Panc1 (cell line): ENCODE measurements around the gene COL6A5. TPM values are rescaled to one million over a fixed set of nuclear protein-coding genes. Genes with fewer than 3 reads are reported as not detected.
"Not testable (repeated sequence)": the region's sequence is repeated elsewhere in the genome, so short reads cannot be mapped to it uniquely, and the experiment has no call there.

Experiments
- ATAC-seq: fragments of 200-7000 bp; cut with Tn5 transposase; 2 replicates; pipeline ENCODE4 v1.9.1; 2020; ENCODE audit warnings: mild to moderate bottlenecking, moderate library complexity
- BruUV-seq: library from RNA; stranded (reverse); fragments of 400-500 nt; replicated peaks from 2 replicates; lab custom pipeline; 2021; lab: Mats Ljungman, UMichigan
- CTCF ChIA-PET: fragments of 300-600 bp; sonication (Branson Sonifier 250); formaldehyde crosslinking; loops from one replicate; lab custom pipeline; 2022; ENCODE audit warnings: antibody characterized with exemption; lab: Charles Lee
- POLR2A ChIA-PET: fragments of 300-600 bp; sonication (Branson Sonifier 250); formaldehyde crosslinking; loops from one replicate; lab custom pipeline; 2022; ENCODE audit warnings: antibody characterized with exemption; lab: Charles Lee
- DNase-seq: peaks from one replicate; pipeline ENCODE4 v3.0.0-alpha.2; 2010; ENCODE audit warnings: low read depth, low spot score
- H3K27ac ChIP-seq: 2 replicates; pipeline ENCODE4 v1.5.1; 2011; ENCODE audit warnings: mild to moderate bottlenecking, low read length, inconsistent platforms
- H3K27me3 ChIP-seq: fragments of 200-500 bp; sonication (Bioruptor generic); 2 replicates; pipeline ENCODE4 v1.6.0; 2014; ENCODE audit warnings: low read length, inconsistent platforms; ENCODE audit not compliant: control insufficient read depth, insufficient read depth
- H3K36me3 ChIP-seq: fragments of 200-500 bp; sonication (Bioruptor generic); 2 replicates; pipeline ENCODE4 v1.5.1; 2014; ENCODE audit warnings: inconsistent platforms, mild to moderate bottlenecking, low read length, moderate library complexity; ENCODE audit not compliant: control insufficient read depth, insufficient read depth
- H3K4me1 ChIP-seq: 2 replicates; pipeline ENCODE4 v1.5.1; 2011; ENCODE audit warnings: inconsistent platforms, mild to moderate bottlenecking, low read length, moderate library complexity; ENCODE audit not compliant: control insufficient read depth, insufficient read depth
- H3K4me3 ChIP-seq, 2 experiments: 2 replicates each; pipeline ENCODE4 v1.5.1; 2011 to 2012; ENCODE audit warnings: low read depth in 2 of 2, low read length in 2 of 2, mild to moderate bottlenecking in 2 of 2, inconsistent platforms in 1 of 2, moderate library complexity in 1 of 2
- H3K9me3 ChIP-seq: fragments of 200-500 bp; sonication (Bioruptor generic); 2 replicates; pipeline ENCODE4 v1.5.1; 2014; ENCODE audit warnings: low read depth, mild to moderate bottlenecking, inconsistent platforms, low read length, moderate library complexity; ENCODE audit not compliant: control insufficient read depth, insufficient read depth
- POLR2AphosphoS5 ChIP-seq: IDR thresholded peaks from 2 replicates; pipeline ENCODE4 v1.6.1; 2012; ENCODE audit warnings: mild to moderate bottlenecking, low read depth, low read length, moderate library complexity
- SIN3A ChIP-seq: IDR thresholded peaks from 2 replicates; pipeline ENCODE4 v1.6.1; 2012; ENCODE audit warnings: low read depth, mild to moderate bottlenecking, low read length, moderate library complexity, borderline replicate concordance; ENCODE audit not compliant: insufficient read depth
- TCF7L2 ChIP-seq: IDR thresholded peaks from 2 replicates; pipeline ENCODE4 v1.6.1; 2011; ENCODE audit warnings: mild to moderate bottlenecking, low read depth, low read length, inconsistent platforms
- in situ Hi-C: cut with HindIII; loops from 2 replicates; pipeline ENCODE4 v1.10.0; 2016; ENCODE audit warnings: low sequenced_read_pairs, low pct_unique_long_range_greater_than_20kb
- intact Hi-C: fragments of 100-400 bp; cut with micrococcal nuclease; formaldehyde crosslinking; loops from one replicate; pipeline ENCODE4 v1.10.0; 2022; ENCODE audit not compliant: unreplicated experiment
- total RNA-seq: library from RNA; stranded (reverse); gene quantifications from one replicate; pipeline ENCODE4 v1.2.1, GENCODE V29; 2021; ENCODE audit not compliant: unreplicated experiment
- TF ChIP-seq, protein P1 (sequence below): fragments of 450-650 bp; IDR thresholded peaks from 2 replicates; pipeline ENCODE4 v1.5.1; 2017; ENCODE audit warnings: mild to moderate bottlenecking

COL6A5 gene
- total RNA-seq, 1 experiment from 2014 or later, result not detected

DNA sequence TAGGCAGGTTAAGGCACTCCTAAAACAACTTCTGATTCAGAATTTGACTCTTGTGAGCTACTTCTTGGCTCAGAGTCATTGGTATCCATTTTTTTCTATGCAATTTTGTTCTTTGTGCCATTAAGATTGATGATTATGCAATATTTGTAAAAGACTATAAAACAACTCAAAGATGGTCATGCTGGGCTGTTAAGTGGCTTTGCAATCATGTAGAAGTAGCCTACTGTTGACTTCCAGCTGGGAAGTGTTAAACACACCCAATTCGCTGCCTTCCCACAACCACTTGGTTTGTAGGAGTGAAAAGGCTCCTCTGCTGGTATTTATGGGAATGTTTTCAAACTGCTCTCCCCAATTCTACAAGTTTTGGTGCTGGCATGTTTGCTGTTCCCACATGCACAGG, 96.8 kb downstream of the COL6A5 start:
- ChIA-PET POLR2A (no interaction called here), CTCF (no interaction called here)
- DNase-seq (no peak), ATAC-seq (no peak)
- Histone ChIP-seq H3K4me3 (no peak overlapping the region), H3K4me1 (no peaks in the 10 kb centered on the region), H3K27ac (no peak overlapping the region), H3K9me3 (no peaks in the 10 kb centered on the region), H3K27me3 (no peaks in the 10 kb centered on the region; the same call in 1 of the 2 replicates), H3K36me3 (no peaks in the 10 kb centered on the region)
- TF ChIP-seq SIN3A (no peak), POLR2AphosphoS5 (no peak), TCF7L2 (no peak)
- TF ChIP-seq, protein P1, sequence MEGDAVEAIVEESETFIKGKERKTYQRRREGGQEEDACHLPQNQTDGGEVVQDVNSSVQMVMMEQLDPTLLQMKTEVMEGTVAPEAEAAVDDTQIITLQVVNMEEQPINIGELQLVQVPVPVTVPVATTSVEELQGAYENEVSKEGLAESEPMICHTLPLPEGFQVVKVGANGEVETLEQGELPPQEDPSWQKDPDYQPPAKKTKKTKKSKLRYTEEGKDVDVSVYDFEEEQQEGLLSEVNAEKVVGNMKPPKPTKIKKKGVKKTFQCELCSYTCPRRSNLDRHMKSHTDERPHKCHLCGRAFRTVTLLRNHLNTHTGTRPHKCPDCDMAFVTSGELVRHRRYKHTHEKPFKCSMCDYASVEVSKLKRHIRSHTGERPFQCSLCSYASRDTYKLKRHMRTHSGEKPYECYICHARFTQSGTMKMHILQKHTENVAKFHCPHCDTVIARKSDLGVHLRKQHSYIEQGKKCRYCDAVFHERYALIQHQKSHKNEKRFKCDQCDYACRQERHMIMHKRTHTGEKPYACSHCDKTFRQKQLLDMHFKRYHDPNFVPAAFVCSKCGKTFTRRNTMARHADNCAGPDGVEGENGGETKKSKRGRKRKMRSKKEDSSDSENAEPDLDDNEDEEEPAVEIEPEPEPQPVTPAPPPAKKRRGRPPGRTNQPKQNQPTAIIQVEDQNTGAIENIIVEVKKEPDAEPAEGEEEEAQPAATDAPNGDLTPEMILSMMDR, result no peak
- in situ Hi-C loops, result no loop called here
- no TSS peak for BruUV-seq
- intact Hi-C loops, result no loop called here

DNA sequence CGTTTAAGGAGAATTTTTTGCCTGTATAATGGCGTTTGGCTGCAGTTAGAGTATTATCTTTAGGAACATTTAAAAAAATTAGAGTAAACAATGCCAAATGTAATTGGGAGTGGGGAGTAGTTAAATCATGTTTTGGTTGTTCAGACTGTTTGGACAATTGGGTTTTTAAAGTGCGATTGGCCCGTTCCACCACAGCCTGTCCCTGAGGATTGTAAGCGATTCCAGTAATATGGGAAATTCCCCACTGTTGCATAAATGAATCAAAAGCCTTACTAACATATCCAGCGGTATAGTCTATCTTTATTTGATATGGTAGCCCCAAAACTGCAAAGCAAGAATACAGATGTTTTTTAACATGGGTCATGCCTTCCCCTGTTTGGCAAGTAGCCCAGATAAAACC, 101.4 kb downstream of the COL6A5 start:
- POLR2A ChIA-PET, in situ Hi-C loops, H3K4me3 ChIP-seq, H3K9me3 ChIP-seq, H3K36me3 ChIP-seq, BruUV-seq, intact Hi-C loops, DNase-seq, H3K4me1 ChIP-seq, ATAC-seq, CTCF ChIA-PET, H3K27ac ChIP-seq, H3K27me3 ChIP-seq: not testable (repeated sequence)

GRCh38 chr3:130448155-130448554, 102.7 kb downstream of the COL6A5 start:
- H3K36me3 ChIP-seq, CTCF ChIA-PET, H3K27ac ChIP-seq, in situ Hi-C loops, H3K4me3 ChIP-seq, H3K27me3 ChIP-seq, H3K4me1 ChIP-seq, H3K9me3 ChIP-seq, POLR2A ChIA-PET, DNase-seq, intact Hi-C loops, BruUV-seq, ATAC-seq: not testable (repeated sequence)

DNA sequence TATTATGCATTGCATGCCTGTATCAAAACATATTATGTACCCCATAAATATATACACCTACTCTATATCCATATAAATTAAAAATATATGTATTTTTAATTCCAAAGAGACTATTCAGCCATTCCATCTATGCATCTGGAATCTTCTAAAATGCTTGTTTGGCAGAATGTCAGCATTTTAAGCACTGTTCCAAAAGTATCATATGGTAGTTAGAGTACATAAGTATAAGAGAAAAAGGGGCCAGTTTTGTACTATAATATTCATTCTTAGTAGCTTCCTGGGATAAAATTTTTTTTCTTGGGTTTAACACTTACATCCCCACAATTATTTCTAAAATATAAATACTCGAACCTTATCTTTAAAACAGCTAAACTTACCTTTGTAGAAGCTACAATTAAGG, 111.1 kb downstream of the COL6A5 start:
- no peaks in the 10 kb centered on the region; the same call in 1 of the 2 replicates for H3K27me3 ChIP-seq
- no peaks in the 10 kb centered on the region for H3K9me3 ChIP-seq
- DNase-seq, result no peak
- CTCF ChIA-PET, result no interaction called here
- no peaks in the 10 kb centered on the region for H3K4me1 ChIP-seq
- in situ Hi-C loops (no loop called here), intact Hi-C loops (no loop called here)
- TF ChIP-seq POLR2AphosphoS5, result no peak
- no peak overlapping the region for H3K4me3 ChIP-seq
- H3K36me3 ChIP-seq, result no peaks in the 10 kb centered on the region
- BruUV-seq, result no TSS peak
- POLR2A ChIA-PET, result no interaction called here
- no peak overlapping the region for H3K27ac ChIP-seq
- no peak for ATAC-seq
